Neutrophil (primary cell): ENCODE results near the gene ANGEL1.

Source experiments
- H3K27ac ChIP-seq: fragments of 200-600 bp; sonication (generic); 2 replicates; pipeline ENCODE4 v1.5.1; 2016; ENCODE audit warnings: mild to moderate bottlenecking, moderate library complexity
- H3K27me3 ChIP-seq: fragments of 200-600 bp; sonication (generic); 2 replicates; pipeline ENCODE4 v1.6.0; 2016; ENCODE audit warnings: mild to moderate bottlenecking
- H3K36me3 ChIP-seq: fragments of 200-600 bp; sonication (generic); 2 replicates; pipeline ENCODE4 v1.5.1; 2017
- H3K4me1 ChIP-seq, 2 experiments: fragments of 200-600 bp in 1 of 2; sonication (generic) in 1 of 2; 1 replicate in 1 of 2; 2 replicates in 1 of 2; pipeline versions ENCODE4 v1.5.1 to v1.6.1; 2013 to 2016; ENCODE audit warnings: low read depth in 1 of 2, low read length in 1 of 2, mild to moderate bottlenecking in 1 of 2, moderate library complexity in 1 of 2; ENCODE audit not compliant: control insufficient read depth in 1 of 2, insufficient read depth in 1 of 2
- H3K4me3 ChIP-seq, 2 experiments: fragments of 200-600 bp in 1 of 2; sonication (generic) in 1 of 2; 1 replicate in 1 of 2; 2 replicates in 1 of 2; pipeline ENCODE4 v1.5.1; 2013 to 2016; ENCODE audit warnings: low read depth in 1 of 2, low read length in 1 of 2, mild to moderate bottlenecking in 1 of 2, moderate library complexity in 1 of 2
- H3K9me3 ChIP-seq: fragments of 200-600 bp; sonication (generic); 2 replicates; pipeline ENCODE4 v1.5.1; 2016
- TF ChIP-seq, protein P1 (sequence below): fragments of 200-600 bp; sonication (generic); IDR thresholded peaks from 2 replicates; pipeline ENCODE4 v1.5.1; 2016; ENCODE audit warnings: antibody characterized with exemption

The ANGEL1 gene

DNA sequence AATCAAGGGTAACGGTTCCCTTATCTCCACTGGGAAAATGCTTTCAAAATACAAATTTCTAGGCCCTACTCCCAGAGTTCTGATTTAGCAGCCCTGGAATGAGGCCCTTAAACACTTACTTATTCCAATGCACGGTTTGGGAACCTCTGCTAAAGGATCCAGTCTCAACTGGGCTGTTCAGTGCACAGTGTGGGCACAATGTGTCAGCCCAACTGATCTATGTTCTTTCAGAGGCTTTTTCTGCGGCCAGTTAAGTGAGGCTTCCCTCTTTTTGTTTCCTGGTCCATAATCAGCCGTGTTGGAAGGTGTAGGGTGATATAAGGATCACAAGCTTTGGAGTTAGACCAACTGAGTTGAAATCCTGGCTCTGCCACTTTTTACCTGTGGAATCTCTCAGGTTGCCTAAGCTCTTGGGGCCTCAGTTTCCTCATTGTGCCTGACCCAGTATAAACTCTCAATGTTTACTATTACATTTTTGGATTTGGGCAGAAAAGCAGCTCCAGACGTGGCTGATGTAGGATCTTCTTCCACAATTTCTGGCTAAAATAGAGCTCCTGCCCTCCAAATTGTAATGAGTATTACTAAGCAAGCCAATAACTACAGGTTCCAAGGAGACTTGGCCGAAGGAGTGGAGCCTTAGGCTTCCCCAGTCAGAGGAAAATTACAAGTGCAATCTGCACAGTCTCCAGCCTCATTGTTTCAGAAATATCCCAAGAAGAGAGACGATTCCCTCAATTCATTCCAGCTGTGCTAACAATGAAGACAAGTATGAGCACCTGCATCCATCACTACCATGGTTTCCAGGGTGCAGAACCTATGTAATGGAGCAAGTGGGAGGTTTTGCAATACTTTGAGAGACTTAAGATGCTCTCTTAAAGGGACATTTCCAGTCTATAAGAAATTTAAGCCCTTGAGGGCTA, 2.3 kb upstream of the ANGEL1 start:
- no peak overlapping the region for H3K4me3 ChIP-seq
- H3K36me3 ChIP-seq = no peaks in the 10 kb centered on the region
- H3K27me3 ChIP-seq = peaks cover 27% of the 10 kb centered on the region
- H3K9me3 ChIP-seq = no peaks in the 10 kb centered on the region
- H3K27ac ChIP-seq = no peak overlapping the region
- TF ChIP-seq, protein P1, sequence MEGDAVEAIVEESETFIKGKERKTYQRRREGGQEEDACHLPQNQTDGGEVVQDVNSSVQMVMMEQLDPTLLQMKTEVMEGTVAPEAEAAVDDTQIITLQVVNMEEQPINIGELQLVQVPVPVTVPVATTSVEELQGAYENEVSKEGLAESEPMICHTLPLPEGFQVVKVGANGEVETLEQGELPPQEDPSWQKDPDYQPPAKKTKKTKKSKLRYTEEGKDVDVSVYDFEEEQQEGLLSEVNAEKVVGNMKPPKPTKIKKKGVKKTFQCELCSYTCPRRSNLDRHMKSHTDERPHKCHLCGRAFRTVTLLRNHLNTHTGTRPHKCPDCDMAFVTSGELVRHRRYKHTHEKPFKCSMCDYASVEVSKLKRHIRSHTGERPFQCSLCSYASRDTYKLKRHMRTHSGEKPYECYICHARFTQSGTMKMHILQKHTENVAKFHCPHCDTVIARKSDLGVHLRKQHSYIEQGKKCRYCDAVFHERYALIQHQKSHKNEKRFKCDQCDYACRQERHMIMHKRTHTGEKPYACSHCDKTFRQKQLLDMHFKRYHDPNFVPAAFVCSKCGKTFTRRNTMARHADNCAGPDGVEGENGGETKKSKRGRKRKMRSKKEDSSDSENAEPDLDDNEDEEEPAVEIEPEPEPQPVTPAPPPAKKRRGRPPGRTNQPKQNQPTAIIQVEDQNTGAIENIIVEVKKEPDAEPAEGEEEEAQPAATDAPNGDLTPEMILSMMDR = no peak
- peaks cover 23 to 28% of the 10 kb centered on the region in 2 experiments for H3K4me1 ChIP-seq

DNA sequence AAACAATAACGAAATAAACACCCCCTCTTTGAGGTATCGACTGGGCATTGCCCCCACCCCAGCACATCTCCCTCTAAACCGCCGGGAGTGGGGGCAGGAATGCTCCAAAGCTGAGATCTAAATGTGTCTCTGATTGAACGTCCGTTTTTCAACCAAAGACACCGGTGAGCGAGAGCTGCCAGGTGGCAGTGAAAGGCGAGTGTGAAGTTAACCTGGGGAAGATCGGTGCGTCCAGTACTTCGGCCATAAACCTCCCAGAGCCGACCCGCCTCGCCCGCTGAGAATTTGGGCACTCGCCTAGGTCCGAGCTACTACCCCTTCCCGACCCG, 625 bp downstream of the ANGEL1 start:
- H3K36me3 ChIP-seq = peaks cover 4% of the 10 kb centered on the region
- H3K4me3 ChIP-seq = peak overlapping the region; percentile 60 to 81
- TF ChIP-seq, protein P1 = no peak
- peak overlapping the region; percentile 66 for H3K27ac ChIP-seq
- no peaks in the 10 kb centered on the region for H3K9me3 ChIP-seq
- H3K4me1 ChIP-seq = peaks cover 23 to 28% of the 10 kb centered on the region in 2 experiments
- peaks cover 12% of the 10 kb centered on the region for H3K27me3 ChIP-seq

DNA sequence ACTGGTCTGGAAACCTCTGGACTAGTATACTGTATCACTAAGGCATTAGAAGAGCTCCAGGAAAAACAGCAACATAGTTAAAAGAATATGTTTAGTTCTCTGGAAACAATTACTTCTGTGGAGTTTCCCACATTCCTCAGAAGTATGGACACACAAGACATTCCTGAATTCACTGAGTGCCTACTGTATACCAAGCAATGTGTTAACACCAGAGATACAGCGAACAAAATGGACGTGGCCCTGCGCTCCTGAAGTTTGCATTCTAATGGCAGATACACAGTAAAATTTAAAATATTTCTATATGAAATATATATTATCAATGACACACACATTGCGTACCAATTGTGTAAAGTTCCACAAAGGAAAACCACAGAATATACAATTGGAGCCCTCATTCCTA, 1.1 kb downstream of the ANGEL1 start:
- H3K27ac ChIP-seq = no peak overlapping the region
- TF ChIP-seq, protein P1 = no peak

DNA sequence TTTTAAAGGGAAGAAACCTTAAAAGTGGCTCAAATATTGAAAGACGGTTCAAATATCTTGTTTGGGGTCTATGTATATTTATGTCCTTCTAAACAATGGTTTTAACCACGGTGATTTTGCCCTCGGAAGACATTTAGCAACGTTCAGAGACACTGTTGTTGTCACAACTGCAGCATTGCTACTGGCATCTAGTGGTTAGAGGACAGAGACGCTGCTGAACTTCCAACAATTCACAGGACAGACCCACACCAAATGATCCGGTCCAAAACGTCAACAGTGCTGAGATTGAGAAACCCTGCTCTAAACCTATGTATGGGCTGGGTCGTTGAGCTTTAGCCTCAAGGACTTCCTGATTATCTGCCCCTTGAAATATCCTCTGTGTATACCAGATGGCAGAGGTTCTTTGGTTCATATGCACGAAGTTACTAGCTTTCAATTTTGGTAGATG, 1.7 kb downstream of the ANGEL1 start:
- Histone ChIP-seq H3K9me3 (no peaks in the 10 kb centered on the region), H3K36me3 (peaks cover 15% of the 10 kb centered on the region), H3K27ac (no peak overlapping the region), H3K4me1 (peaks cover 23 to 28% of the 10 kb centered on the region in 2 experiments), H3K4me3 (no peak overlapping the region), H3K27me3 (peaks cover 2% of the 10 kb centered on the region)
- TF ChIP-seq, protein P1 = no peak

More for the DNA sequence above, 1.1 kb downstream of the ANGEL1 start:
- Histone ChIP-seq H3K4me1 (peaks cover 23 to 28% of the 10 kb centered on the region in 2 experiments), H3K27me3 (peaks cover 7% of the 10 kb centered on the region), H3K9me3 (no peaks in the 10 kb centered on the region), H3K4me3 (peak overlapping the region; percentile 60 to 81), H3K36me3 (peaks cover 9% of the 10 kb centered on the region)

DNA sequence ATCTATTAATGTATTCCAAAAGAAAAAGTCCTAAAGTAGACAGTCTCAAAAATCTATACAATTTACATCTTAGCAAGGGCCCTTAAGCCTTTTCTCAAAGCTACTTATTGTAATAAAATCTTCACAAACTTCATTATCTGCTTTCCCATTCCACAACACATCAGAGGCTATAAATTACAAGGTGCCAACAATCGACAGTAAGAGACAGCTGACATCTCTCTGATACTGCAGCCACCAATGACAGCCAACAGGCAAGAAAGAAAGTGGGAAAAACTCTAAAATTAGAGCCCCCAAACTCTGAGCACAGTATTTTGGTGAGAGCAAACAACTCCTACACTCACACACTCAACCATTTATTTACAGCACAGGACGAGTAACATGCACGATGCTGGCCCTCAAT, 2.2 kb downstream of the ANGEL1 start:
- Histone ChIP-seq H3K4me3 (no peak overlapping the region), H3K27ac (no peak overlapping the region)

More for the DNA sequence above, 2.2 kb downstream of the ANGEL1 start:
- Histone ChIP-seq H3K4me1 (peaks cover 23 to 28% of the 10 kb centered on the region in 2 experiments), H3K36me3 (peaks cover 15% of the 10 kb centered on the region), H3K9me3 (no peaks in the 10 kb centered on the region), H3K27me3 (no peaks in the 10 kb centered on the region)
- TF ChIP-seq, protein P1 = no peak
